Measurements from ENCODE around the gene HMGCS2.
"Not testable (repeated sequence)": the region's sequence is repeated elsewhere in the genome, so short reads cannot be mapped to it uniquely, and the experiment has no call there.

The HMGCS2 gene

GRCh38 chr1:119790451-119791198 lies 21.9 kb upstream of the HMGCS2 start:
- FAIRE-seq, result no peak
- no peak for DNase-seq (ENCODE audit: low spot score)

- FAIRE-seq, result no peak
- no peak for DNase-seq (ENCODE audit: low spot score)
Measured at GRCh38 chr1:119787776-119788175, 19.1 kb upstream of the HMGCS2 start.

GRCh38 chr1:119786473-119787050 lies 17.9 kb upstream of the HMGCS2 start:
- not testable (repeated sequence) for FAIRE-seq; DNase-seq (ENCODE audit: low spot score)

- not testable (repeated sequence) for FAIRE-seq; DNase-seq (ENCODE audit: low spot score)
Measured at GRCh38 chr1:119786046-119786445, 17.3 kb upstream of the HMGCS2 start.

GRCh38 chr1:119784191-119784781 lies 15.6 kb upstream of the HMGCS2 start:
- DNase-seq (ENCODE audit: low spot score) (no peak), FAIRE-seq (no peak)

- FAIRE-seq (no peak), DNase-seq (ENCODE audit: low spot score) (no peak)
Measured at GRCh38 chr1:119783354-119784185, 14.9 kb upstream of the HMGCS2 start.

GRCh38 chr1:119782631-119783325 lies 14.1 kb upstream of the HMGCS2 start:
- FAIRE-seq, result no peak
- no peak for DNase-seq (ENCODE audit: low spot score)

GRCh38 chr1:119781434-119782210 lies 12.9 kb upstream of the HMGCS2 start:
- no peak for DNase-seq (ENCODE audit: low spot score)
- no peak for FAIRE-seq

GRCh38 chr1:119779869-119780356 lies 11.2 kb upstream of the HMGCS2 start:
- FAIRE-seq (no peak), DNase-seq (ENCODE audit: low spot score) (no peak)

- FAIRE-seq, result no peak
- DNase-seq (ENCODE audit: low spot score), result no peak
Measured at GRCh38 chr1:119778886-119779560, 10.3 kb upstream of the HMGCS2 start.

GRCh38 chr1:119778359-119778758 lies 9.7 kb upstream of the HMGCS2 start:
- no peak for DNase-seq (ENCODE audit: low spot score)
- no peak for FAIRE-seq

GRCh38 chr1:119774746-119775490 lies 6.2 kb upstream of the HMGCS2 start:
- FAIRE-seq (no peak), DNase-seq (ENCODE audit: low spot score) (no peak)

GRCh38 chr1:119773711-119774241 lies 5.1 kb upstream of the HMGCS2 start:
- FAIRE-seq (no peak), DNase-seq (ENCODE audit: low spot score) (no peak)

GRCh38 chr1:119772298-119772697 lies 3.6 kb upstream of the HMGCS2 start:
- DNase-seq (ENCODE audit: low spot score) (no peak), FAIRE-seq (no peak)

- no peak for FAIRE-seq
- DNase-seq (ENCODE audit: low spot score), result no peak
Measured at GRCh38 chr1:119771770-119772169, 3.1 kb upstream of the HMGCS2 start.

GRCh38 chr1:119771016-119771415 lies 2.3 kb upstream of the HMGCS2 start:
- DNase-seq (ENCODE audit: low spot score) (no peak), FAIRE-seq (no peak)

GRCh38 chr1:119767486-119767885 lies 1.2 kb downstream of the HMGCS2 start:
- FAIRE-seq (no peak), DNase-seq (ENCODE audit: low spot score) (no peak)

GRCh38 chr1:119766374-119766794 lies 2.3 kb downstream of the HMGCS2 start:
- FAIRE-seq (no peak), DNase-seq (ENCODE audit: low spot score) (no peak)

GRCh38 chr1:119764220-119764619 lies 4.5 kb downstream of the HMGCS2 start:
- FAIRE-seq (no peak), DNase-seq (ENCODE audit: low spot score) (no peak)

Measured in RCC 7860 (cell line).